Kidney epithelial cell (primary cell): Measurements from ENCODE around the gene LIPN. TPM values are rescaled to one million over a fixed set of nuclear protein-coding genes. Genes with fewer than 3 reads are reported as not detected.
A peak's percentile ranks its signal among the peaks of the same experiment; 100 is the strongest.

Source experiments
- DNase-seq: peaks from one replicate; pipeline ENCODE4 v3.0.0-alpha.2; 2010; ENCODE audit warnings: low read depth
- H3K27me3 ChIP-seq: 2 replicates; pipeline ENCODE4 v1.6.0; 2011; ENCODE audit warnings: low read length; ENCODE audit not compliant: control insufficient read depth, insufficient read depth
- H3K36me3 ChIP-seq: 2 replicates; pipeline ENCODE4 v1.5.1; 2011; ENCODE audit warnings: low read length; ENCODE audit not compliant: control insufficient read depth, insufficient read depth
- H3K4me3 ChIP-seq: 2 replicates; pipeline ENCODE4 v1.5.1; 2011; ENCODE audit warnings: low read depth, mild to moderate bottlenecking, control low read depth, low read length
- total RNA-seq: library from RNA; depleted of rRNA; stranded (reverse); fragments of >200 nt; gene quantifications from 2 replicates; pipeline ENCODE4 v1.2.3, GENCODE V29; 2015
- TF ChIP-seq, protein P1 (sequence below): IDR thresholded peaks from 2 replicates; pipeline ENCODE4 v1.5.1; 2011; ENCODE audit warnings: mild to moderate bottlenecking, moderate library complexity, low read length, control low read depth, inconsistent platforms; ENCODE audit not compliant: insufficient read depth, poor library complexity, severe bottlenecking

LIPN gene
- total RNA-seq, 1 donor from 2014 or later: not detected

DNA sequence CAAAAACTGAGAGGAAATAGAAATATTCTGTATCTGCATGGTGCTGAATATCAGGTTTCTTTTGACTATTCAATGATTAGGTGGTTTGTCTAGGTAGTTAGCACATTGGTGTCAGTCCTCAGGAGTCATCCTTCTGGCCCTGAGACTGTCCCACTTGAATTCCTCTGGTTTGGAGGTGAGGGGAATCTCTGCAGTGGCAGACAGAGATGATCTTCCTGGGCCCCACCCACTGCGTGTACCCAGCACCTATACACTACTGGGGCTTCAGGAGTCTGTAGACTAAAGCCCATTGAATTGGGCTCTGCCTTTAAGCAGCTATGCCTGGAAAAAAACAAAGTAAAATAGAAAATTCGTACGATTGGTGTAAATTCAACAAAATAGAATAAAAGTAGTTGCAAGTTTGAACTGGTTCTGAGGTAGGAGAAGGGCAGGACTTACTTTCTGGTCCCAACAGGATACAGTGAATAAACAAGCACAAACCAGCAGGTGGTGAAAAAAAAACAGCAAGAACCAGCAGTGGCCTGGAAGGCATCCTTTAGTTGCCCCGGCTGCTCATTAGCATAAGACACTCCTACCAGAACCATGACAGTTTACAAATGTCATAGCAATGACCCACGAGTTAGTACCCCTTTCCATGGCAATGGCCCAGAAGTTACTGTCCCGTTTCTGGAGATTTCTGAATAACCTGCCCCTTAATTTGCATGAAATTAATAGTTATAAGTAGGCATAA, 44.4 kb downstream of the LIPN start:
- H3K27me3 ChIP-seq: no peaks in the 10 kb centered on the region
- TF ChIP-seq, protein P1, sequence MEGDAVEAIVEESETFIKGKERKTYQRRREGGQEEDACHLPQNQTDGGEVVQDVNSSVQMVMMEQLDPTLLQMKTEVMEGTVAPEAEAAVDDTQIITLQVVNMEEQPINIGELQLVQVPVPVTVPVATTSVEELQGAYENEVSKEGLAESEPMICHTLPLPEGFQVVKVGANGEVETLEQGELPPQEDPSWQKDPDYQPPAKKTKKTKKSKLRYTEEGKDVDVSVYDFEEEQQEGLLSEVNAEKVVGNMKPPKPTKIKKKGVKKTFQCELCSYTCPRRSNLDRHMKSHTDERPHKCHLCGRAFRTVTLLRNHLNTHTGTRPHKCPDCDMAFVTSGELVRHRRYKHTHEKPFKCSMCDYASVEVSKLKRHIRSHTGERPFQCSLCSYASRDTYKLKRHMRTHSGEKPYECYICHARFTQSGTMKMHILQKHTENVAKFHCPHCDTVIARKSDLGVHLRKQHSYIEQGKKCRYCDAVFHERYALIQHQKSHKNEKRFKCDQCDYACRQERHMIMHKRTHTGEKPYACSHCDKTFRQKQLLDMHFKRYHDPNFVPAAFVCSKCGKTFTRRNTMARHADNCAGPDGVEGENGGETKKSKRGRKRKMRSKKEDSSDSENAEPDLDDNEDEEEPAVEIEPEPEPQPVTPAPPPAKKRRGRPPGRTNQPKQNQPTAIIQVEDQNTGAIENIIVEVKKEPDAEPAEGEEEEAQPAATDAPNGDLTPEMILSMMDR: no peak
- no peak overlapping the region for H3K4me3 ChIP-seq
- H3K36me3 ChIP-seq: no peaks in the 10 kb centered on the region
- no peak for DNase-seq

DNA sequence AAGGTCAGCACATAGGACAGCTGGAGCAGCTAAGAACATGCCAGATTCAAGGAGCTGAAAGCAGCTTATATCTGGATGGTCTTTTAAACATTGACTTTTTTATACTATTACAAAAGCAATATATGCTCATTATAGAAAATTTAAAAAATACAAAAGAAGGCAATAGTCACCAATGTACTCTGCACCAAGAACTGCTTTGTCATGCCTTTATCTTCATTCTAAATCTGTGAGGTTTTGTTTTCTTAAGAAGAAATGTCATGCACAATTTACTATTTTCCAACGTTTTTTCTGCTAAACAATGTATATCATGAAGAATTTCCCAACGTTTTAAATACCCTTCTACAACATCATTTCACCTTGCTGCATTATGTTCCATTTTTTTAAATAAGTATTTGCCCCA, 45.5 kb downstream of the LIPN start:
- no peak for DNase-seq
- Histone ChIP-seq H3K27me3 (no peaks in the 10 kb centered on the region), H3K36me3 (no peaks in the 10 kb centered on the region), H3K4me3 (no peak overlapping the region)
- TF ChIP-seq, protein P1: no peak

DNA sequence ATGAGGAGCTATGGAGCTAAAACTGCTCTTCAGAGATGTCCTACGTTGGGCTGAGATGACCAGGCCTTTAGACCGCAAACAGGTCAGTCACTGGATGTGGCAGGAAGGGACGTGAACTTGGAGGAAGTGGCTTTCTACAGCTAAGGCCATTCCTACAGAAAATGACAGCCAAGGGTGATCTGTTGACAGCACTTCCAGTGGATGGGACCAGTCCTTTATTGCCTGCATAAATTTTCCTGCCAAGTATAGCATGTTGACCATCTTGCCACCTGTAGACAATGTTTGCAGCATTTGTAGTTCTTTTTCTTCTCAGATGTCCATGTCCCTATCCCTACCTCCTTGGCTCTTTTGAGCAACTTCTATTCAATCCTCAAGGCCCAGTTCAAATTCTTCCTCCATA, 46.1 kb downstream of the LIPN start:
- DNase-seq: no peak
- TF ChIP-seq, protein P1: no peak
- no peaks in the 10 kb centered on the region for H3K36me3 ChIP-seq
- H3K4me3 ChIP-seq: no peak overlapping the region
- H3K27me3 ChIP-seq: no peaks in the 10 kb centered on the region

DNA sequence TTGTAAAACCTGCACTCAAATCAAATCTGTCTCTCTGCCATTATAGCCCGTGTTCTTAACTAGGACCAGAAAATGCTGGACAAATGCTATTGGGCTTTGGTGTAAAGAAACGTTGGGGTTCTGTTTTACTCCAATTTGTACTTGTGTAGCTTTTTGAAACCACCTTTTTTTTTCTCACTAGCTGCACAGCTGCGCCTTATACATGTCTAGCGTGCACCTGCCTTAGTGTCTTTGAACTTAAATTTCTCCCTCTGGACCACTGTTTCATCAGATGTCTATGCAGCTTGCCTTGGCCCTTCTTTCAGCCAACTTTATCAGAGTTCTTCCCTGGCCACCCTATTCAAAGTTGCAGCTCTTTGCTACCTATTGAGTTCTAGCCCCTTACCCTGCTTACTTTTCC, 49.8 kb downstream of the LIPN start:
- Histone ChIP-seq H3K27me3 (no peaks in the 10 kb centered on the region), H3K4me3 (no peak overlapping the region), H3K36me3 (no peaks in the 10 kb centered on the region)
- TF ChIP-seq, protein P1: no peak
- no peak for DNase-seq

DNA sequence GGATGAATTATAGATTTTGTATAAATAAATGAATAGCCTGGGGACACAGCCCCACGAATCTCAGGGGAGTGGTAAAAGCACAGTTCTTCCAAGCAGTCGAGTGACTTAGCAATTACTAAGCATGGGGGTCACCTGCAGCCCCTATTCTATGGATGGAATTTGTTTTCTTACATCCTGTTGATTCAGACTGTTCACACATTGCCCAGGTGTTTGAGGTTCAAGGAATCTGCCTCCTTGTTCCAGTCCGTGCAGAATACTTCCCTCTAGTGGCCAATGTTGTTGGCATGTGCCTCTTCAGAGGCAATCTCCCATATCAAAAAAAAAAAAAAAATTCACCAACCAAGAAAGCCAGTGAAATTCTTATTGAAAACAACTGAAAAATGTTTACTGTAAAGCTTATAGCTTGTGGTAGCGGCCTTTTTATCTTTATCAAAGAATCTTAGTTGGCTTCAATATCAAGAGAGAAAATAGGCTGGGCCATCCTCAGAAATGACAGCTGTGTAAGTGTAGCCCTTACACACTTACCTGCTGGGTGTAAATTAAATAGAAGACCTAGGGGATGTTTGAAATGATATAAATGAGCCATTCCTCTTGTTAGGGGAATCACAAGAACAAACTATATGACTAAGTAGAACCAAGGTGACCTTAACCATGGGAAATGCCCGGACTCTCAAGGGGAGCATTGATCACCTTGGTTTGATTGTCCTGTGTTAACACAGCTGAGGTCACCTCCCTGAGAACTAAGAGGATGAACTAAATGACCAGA, 50.6 kb downstream of the LIPN start:
- no peaks in the 10 kb centered on the region for H3K27me3 ChIP-seq
- no peak overlapping the region for H3K4me3 ChIP-seq
- TF ChIP-seq, protein P1: peak; percentile 84
- H3K36me3 ChIP-seq: no peaks in the 10 kb centered on the region
- peak; percentile 50 for DNase-seq

DNA sequence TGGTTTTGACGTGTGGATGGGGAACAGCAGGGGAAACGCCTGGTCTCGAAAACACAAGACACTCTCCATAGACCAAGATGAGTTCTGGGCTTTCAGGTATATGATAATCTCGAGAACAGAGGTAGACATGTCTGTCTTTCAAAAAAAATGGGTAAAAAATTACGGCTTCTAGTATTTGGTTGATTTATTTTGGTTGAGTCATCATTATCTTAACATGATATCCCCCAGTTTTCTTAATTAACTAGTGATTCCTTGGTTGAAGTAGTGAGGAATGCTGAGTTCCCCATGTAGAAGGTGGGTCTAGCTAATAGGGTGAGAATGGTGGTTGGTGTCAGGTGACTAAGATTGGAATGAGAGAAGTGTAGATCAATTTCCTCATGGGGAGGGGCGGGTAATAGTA, 53.4 kb downstream of the LIPN start:
- Histone ChIP-seq H3K27me3 (no peaks in the 10 kb centered on the region), H3K4me3 (no peak overlapping the region), H3K36me3 (no peaks in the 10 kb centered on the region)
- DNase-seq: no peak
- TF ChIP-seq, protein P1: no peak
